ENCODE data around the gene TMEM131.
"Not testable (repeated sequence)": the region's sequence is repeated elsewhere in the genome, so short reads cannot be mapped to it uniquely, and the experiment has no call there.

TMEM131 gene

DNA sequence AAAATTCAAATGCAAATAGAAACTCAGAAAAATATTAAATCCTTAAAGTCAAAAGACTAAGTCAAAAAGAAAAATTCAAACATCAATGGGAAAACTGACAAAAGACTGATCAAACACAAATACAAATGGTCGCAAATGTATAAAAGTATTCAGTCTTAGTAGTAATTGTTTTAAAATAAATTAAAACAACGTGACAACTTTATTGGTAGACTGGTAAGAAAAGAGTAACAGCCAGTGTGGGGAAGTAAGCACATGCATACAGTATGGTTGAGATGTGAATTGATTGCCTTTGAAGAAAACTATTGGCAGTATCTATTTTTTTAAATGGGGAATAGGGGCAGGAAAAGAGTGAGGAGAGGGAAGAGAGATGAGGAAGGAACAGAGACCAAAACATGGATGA lies 9.8 kb downstream of the TMEM131 start:
- DNase-seq, result no peak

DNA sequence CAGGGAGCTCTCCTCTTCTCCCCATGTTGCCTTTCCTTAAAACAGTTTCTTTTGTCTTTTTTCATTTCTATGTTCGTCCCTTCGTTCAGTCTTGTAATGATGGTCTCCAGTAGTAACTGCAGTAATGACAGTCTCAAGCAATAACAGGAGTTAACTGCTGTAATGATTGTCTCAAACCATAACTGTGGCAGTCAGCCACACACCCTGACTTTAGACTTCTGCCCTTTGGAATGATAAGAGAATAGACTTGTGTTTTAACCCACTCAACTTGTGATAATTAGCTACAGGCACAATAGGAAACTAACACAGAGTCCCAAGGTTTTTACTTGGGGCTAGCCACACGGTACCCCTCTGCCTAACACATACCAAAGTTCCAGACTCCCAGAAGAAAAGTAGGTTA lies 12.1 kb downstream of the TMEM131 start:
- no peak for DNase-seq

DNA sequence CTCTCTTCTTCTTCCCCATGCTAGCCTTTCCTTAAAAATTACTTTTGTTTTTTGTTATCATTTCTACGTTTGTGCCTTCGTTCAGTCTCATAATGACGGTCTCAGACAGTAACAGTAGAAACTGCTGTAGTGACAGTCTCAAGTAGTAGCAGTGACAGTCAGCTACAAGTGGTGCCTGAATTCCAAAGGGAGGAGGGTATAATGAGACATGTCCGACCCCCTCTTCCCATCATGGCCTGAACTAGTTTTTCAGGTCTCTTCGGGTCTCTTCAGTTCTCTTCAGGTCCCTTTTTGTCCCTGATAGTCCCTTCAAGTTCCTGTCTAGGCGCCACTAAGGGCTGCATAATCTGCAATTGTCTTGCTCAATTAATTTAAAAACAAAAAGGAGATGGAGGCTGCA lies 12.6 kb downstream of the TMEM131 start:
- DNase-seq, result no peak

DNA sequence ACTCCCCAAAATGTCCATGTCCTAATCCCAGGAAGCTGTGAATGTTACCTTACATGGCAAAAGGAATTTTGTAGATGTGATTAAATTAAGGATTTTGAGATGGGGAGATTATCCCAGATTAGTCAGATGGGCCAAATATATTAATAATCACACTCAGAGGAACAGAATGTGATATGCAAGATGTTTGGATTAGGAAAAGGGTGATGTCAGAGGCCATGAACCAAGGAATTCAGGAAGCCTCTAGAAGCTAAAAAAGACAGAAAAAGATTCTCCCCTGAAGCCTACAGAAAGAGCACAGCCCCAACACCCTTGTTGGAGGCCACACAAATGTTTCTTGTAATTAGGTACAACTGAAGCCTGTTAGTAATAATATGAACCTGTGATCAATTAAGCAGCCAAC lies 13.1 kb downstream of the TMEM131 start:
- no peak for DNase-seq

DNA sequence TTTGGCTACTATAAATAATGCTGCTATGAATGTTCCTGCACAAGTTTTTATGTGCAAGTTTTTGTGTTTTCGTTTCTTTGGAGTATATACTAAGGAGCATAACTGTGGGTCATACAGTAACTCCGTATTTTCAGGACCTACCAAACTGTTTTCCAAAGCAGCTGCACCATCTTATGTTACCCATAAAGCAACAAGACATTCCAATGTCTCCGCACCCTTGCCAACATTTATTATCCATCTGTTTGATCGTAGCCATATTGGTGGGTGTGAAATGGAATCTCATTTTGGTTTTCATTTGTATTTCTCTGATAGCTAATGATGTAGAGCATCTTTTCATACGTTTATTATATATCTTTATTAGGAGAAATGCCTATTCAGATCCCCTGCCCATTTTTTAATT lies 13.8 kb downstream of the TMEM131 start:
- DNase-seq, result no peak

DNA sequence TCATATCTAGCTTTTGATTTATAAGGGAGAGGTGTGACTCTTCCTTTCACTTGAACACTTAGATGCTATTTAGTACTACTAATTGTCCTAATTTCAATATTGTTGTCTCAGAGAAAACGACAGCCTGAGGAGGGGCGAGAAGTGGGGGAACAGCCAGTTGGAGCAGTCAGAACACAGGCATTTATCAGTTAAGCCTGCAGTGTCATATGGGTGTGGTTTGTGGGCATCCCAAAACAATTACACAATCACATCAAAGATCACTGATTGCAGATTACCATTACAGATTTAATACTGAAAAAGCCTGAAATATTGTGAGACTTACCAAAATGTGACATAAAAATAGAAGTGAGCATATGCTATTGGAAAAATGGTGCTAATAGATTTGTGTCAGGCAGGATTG lies 15.8 kb downstream of the TMEM131 start:
- DNase-seq, result no peak

DNA sequence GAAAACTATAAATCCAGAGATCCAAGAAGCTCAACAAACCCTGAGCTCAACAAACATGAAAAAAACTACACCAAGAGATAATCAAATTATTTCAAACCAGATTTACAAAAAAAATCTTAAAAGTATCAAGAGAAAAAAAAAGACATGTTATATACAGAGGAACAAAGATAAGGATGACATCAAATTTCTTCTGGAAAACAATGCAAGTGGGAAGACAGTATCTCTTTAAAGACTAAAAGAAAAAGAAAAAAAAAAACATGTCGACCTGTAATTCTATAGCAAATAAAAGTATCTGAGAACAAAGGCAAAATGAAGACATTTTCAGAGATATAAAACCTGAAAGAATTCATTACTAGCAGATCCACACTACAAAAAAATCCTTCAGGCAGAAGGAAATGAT lies 21.3 kb downstream of the TMEM131 start:
- DNase-seq, result no peak

DNA sequence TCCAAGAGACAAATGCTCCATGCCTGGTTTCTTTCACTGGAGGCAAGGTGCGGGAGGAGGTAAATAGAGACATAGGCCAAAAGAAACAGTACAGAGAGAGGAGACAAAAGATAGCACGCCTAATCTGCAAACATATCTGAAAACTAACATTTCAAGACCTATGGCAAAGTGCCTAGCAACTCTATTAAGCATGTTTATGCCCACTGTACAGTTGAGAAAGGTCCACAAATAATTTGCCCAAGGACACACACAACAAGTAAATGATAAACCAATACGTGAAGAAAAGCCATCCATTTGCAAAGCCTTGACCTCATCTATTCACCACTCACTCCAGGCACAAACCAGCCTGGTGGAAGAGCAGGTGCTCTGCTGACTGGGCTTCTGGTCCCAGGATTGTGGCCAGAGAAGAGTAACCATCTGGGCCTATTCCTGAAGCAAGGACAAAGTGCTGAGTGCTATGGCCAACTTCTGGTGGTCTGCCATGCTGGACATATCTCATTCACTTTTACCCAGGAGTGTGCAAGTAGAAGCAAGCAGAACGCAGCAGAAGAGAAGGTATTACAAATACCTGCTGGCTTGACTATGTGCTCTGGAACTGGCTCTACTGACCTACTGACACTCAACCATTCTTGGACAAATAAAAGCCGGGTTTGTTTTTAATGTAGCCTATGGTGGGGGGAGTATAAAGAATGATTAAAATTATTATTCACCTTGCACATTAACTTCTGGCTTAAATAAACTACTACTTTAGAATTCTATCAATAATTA lies 25.3 kb downstream of the TMEM131 start:
- DNase-seq, result no peak

DNA sequence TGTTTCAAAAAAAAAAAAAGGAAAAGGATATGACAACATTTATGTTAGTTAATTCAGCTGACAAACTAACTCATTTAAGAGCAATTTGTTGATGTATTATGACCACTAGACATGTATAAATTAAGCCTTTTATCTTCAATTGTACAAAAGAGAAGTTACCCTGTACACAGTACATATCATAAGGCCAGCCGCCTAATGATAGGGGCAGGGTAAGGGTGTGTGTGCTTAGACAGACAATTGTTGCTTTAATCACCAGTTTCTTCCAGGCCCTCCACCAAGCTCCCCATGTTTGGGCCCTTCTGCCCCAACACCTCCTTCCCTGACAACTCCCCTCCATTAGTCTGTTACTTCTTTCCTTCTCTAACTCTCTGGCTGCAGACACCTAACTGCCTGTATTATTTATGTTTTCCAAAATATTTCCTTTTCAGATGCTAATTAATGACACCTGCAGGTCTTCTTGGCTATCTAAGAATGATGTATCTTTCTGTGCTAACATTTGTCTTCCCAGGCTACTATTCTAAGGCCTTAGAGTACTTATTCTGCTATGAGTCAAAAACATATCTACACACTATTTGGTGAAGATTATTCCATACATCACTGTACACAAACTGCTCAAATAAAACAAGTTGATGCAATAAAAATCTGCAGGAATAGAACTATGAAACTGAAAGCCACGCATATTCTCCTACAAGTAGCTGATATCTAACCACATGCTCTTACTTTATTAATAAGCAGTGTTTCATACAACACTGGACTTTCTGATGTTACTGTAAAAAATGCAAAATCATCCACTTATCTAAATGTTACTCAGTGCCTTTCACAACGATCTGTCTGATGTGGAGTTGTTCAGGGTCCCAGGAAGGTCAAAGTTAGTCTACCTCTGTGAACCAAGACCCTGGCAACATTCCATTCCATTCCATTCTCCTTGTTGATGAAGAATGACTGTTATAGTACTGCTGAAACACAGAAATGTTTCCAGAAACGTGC lies 26.4 kb downstream of the TMEM131 start:
- no peak for DNase-seq

DNA sequence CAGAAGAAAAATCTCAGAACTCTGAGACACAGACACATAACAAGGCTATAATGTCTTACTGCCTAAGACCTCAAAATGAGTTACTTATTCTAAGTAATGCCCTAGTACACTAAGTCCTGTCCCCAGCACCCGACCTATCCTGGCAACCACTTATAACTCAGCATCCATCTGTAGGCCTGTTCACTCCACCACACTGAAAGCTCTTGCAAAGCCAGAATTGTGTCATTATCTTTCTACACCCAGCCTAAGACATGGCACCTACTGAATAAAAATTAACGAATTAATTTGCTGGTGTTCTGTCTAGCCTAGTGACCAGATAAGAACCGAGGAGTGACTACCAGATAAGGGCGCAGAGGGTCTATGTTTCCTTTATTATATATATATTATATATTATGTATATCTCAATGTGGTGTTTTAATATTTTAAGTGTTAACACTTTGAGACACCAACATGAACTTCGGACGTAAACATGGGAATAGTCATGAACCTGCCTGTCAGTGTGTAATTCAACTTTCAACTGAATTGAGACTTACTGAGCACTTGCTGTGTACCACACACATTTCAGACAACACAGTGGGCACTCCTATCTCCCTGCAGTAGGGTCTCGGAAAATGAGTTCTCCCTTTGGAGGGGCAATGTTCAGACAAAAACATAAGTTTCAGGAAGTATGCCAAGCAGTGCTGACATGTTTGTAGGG lies 27.7 kb downstream of the TMEM131 start:
- no peak for DNase-seq

DNA sequence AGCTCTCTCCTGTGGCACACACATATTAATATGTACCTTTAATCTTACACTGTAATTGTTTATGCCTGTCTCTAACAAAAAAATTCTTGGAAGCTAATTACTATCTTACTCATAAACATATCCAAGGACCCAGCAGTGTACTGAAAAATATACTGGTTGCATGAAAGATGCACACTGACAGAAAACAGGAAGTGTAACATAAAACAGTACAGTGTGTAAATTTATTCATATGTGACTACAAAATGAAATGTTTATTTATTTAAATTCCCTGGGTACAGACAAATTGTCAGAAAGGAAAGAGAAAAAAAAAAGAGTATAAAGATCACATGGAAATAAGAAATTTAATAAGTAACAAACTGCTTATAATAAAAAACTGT lies 28.5 kb downstream of the TMEM131 start:
- no peak for DNase-seq

DNA sequence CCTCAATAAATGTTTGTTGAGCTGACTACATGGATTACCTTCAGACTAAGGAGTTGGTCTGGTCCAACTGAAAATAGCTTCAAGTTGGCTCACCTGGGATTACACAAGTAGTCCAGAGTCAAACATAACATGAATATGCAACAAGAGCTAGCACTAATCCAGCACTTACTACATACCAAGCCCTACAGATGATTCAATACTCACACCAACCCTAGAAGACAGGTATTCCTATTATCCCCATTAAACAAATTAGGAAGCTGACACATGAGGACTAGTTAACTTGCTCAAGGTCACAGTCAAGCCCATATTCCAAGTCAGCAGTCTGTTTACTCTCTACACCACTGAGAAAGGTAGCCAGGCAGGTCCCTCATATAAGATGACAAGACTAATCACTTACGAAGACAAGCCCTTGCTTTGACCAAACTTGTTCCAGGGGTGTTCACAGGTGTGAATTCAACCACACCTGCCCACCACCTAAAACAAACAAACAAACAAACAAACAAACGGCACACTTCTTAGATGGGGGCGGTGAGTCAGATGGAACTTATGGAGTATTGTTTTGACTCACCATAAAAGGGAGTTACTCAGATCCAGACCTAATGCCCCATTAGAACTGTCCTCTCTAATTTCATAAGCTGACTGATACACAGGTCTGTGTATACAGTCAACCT lies 29.1 kb downstream of the TMEM131 start:
- DNase-seq, result no peak

DNA sequence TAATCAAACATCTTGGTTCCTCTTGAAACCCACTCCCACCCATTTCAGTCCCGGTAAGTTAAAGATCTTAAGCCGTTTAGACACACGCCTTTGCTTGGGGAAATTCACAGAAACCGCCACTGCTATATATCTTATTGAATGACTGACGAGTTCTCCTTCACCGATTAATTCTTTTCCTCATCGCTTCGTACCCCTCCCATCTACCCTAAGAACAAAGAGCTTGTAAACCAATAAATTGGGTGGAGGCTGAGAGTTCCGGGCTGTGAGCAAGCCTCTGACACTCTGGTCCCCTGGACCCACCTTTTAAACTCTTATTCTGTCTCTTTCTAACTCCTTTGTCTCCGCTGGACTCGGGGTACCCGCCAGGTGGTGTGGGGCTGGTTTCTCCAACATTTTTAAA lies 30.6 kb downstream of the TMEM131 start:
- no peak for DNase-seq

DNA sequence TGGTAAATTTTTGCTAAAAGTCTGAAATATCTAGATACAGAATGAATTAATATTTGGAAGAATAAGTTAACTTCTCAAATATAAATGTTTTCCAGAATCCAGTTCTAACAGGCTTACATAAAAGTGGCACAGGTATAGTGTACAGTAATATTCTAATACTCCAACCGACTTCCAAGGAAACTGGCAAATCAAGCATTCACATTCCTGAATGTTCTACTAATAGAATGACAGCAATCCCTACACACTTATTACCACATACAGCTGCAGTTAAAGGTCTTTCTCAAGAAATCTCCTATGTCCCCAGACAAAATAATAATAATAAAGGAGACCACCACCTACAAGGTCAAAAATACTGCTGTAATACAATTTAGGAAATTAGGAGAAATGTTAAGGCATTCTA lies 31.9 kb downstream of the TMEM131 start:
- no peak for DNase-seq

DNA sequence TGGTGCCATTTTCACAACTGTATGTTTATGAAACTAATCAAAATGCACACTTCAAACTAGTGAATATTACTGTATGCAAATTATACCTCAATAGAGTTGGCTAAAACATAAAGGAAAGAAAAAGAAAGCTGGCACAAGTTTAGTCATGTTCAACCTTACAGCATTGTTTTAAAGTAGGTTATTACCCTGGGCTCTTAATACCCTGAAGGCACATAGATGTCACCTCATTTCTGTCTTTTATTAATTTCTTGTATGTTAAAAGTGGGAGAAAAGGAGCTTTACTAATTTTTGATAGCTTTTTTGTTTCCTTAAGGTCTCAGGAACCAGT lies 32.7 kb downstream of the TMEM131 start:
- DNase-seq, result no peak

DNA sequence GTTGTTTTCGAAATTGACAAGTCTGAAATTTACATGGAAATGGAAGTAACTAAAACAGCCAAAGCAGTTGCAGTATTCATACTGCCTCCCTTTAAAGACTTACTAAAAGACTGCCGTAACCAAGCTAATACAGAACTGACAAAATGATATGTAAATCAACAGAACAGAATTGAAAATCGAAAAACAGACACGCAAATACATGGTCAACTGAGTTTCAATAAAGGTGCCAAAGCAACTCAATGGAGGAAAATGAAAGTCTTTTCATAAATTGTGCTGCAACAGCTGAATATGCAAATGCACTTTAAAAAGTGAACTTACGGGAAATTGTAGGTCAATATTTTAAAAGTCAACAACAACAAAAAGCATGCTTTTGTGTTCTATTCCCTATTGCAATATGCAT lies 34.2 kb downstream of the TMEM131 start:
- DNase-seq, result no peak

DNA sequence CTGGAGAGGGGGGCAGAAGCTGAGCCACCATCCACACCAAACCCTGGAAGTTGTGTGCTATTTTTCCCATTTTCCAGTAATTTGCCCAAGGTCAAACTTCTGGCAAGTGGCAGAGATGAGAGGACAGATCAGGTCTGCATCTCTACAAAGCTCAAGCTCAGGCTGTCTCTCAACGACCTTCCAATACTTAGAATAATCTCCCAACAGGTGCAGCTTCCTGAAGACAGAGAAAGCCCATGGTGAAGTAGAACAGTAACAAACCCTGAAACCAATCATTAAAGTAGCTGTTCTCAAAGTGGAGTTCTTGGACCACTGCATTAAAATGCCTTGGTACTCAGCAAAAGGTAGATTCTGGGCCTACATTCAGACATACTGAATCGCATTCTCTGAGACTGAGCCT lies 37.6 kb downstream of the TMEM131 start:
- DNase-seq, result no peak

DNA sequence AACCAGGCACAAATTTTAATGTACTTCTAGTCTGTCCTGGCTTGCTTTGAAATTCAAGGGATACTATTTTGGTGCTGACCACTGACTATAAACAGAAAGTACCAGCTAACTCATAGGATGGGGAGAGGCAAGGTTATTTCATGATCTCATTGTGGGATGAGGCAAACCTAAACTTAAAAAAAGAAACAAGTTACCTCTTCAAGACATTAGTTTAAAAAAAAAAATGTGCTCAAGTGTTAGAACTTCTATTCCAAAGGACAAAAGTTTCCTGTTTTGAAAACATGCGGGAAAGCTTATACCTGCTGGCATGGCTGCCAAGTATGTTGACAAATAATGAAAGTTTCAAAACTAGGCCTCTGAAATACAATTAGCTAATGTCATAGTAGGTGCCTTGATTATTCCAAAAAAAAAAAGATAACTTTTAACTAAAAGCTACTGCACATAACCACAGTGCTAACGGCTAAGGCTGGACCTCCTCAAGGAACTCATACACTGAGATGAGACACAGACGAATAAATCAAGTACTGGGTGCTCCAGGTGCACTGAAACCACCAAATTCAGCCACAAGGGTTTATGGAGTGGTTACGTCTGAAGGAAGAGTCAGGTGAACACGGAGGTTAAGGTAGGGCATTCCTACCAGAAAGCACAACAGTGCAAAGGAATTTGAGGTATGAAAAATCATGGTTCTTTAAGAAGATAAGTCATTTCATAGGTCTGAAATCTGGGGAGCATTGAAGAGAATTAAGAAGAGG lies 38.1 kb downstream of the TMEM131 start:
- DNase-seq, result no peak

DNA sequence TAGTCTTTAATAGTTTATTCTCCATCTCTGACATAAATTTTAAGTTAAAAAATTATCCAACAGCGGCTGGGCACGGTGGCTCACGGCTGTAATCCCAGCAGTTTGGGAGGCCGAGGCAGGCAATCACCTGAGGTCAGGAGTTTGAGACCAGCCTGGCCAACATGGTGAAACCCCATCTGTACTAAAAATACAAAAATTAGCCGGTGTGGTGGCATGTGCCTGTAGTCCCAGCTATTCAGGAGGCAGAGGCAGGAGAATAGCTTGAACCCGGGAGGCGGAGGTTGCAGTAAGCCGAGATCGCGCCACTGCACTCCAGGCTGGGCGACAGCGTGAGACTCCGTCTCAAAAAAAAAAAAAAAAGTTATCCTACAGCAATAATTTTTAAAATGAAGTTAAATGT lies 39.0 kb downstream of the TMEM131 start:
- DNase-seq, result not testable (repeated sequence)

DNA sequence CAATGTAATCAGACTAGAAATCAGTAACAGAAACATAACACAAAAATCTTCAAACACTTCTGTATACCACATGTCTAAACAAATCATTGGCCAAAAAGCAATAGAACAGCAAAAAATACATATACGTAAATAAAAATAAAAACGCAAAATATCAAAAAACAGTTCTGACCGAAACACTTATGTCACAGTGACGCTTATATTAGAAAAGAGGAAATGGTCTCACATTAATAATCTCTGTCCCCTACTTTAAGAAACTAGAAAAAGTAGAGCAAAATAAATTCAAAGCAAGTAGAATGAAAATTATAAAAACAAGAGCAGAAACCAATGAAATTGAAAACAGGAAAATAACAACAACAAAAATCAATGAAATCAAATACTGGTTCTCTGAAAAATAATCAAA lies 41.9 kb downstream of the TMEM131 start:
- no peak for DNase-seq

DNA sequence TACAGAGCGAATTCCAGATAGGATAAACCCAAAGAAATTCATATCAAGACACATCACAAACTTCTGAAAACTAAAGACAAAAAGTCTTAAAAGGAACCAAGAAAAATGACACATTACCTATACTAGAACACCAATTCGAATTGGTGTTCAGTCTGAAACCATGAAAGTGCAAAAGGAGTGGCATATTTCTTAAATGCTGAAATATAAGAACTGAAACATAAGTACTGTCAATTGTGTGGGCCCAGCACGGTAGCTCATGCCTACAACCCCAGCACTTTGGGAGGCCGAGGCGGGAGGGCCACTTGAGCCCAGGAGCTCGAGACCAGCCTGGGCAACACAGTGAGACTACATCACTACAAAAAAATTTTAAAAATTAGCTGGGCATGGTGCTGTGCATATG lies 43.4 kb downstream of the TMEM131 start:
- no peak for DNase-seq

DNA sequence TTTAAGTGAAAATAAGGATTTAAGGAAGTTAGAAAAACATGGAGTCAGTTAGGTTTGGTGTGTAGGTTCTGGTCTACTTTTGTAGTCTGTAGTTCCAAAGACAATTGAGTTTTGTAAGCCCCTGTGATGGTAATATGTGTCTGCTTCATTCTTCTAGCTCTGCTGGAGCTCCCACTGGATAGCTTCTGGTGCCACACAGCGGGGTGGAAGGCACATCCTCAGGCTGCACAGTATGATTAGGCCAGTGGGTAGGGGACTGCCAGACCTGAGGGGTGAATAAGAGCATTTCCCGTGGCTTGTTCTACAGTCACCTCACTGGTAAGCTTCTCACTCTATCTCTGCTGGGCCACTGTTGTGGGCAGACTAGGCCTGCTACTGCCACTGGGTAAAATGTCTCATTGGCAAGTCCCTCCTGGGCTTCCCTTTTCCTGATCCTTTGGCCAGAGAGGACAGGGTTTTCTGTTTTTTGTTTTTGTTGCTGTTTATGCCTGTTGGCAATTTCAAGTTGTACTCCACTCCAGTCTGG lies 44.5 kb downstream of the TMEM131 start:
- DNase-seq, result no peak

All from stimulated activated naive CD4-positive, alpha-beta T cell treated with Interleukin-2 at 50 U/mL for 16 hours (primary cell).